Fibroblast of villous mesenchyme (primary cell): Measurements from ENCODE around the gene SPTBN5. TPM values are rescaled to one million over a fixed set of nuclear protein-coding genes. Genes with fewer than 3 reads are reported as not detected.

ENCODE experiments used
- DNase-seq: peaks from one replicate; pipeline ENCODE4 v3.0.0-alpha.2; 2010; ENCODE audit warnings: low read depth
- H3K4me3 ChIP-seq: 2 replicates; pipeline ENCODE4 v1.5.1; 2011; ENCODE audit warnings: low read depth, mild to moderate bottlenecking, low read length
- CTCF ChIP-seq: IDR thresholded peaks from 2 replicates; pipeline ENCODE4 v1.5.1; 2012; ENCODE audit warnings: low read depth, mild to moderate bottlenecking, low read length; ENCODE audit not compliant: insufficient read depth
- total RNA-seq: library from RNA; depleted of rRNA; stranded (reverse); fragments of >200 nt; gene quantifications from 2 replicates; pipeline ENCODE4 v1.2.3, GENCODE V29; 2012

Gene SPTBN5
- total RNA-seq, 1 donor, result 0.43 TPM

GRCh38 chr15:41871175-41871905 is 22.5 kb downstream of the SPTBN5 start:
- DNase-seq, result no peak
- TF ChIP-seq CTCF, result no peak
- no peak overlapping the region for H3K4me3 ChIP-seq

- H3K4me3 ChIP-seq, result no peak overlapping the region
- DNase-seq, result peak; percentile 59
- no peak for TF ChIP-seq CTCF
Measured at GRCh38 chr15:41870689-41871081, 23.2 kb downstream of the SPTBN5 start.

GRCh38 chr15:41869770-41870688 is 23.8 kb downstream of the SPTBN5 start:
- TF ChIP-seq CTCF, result no peak
- no peak for DNase-seq
- no peak overlapping the region for H3K4me3 ChIP-seq

GRCh38 chr15:41868321-41868720 is 25.5 kb downstream of the SPTBN5 start:
- no peak overlapping the region for H3K4me3 ChIP-seq
- no peak for TF ChIP-seq CTCF
- no peak for DNase-seq

- DNase-seq, result no peak
- no peak for TF ChIP-seq CTCF
- H3K4me3 ChIP-seq, result no peak overlapping the region
Measured at GRCh38 chr15:41866872-41867579, 26.8 kb downstream of the SPTBN5 start.

- no peak for TF ChIP-seq CTCF
- H3K4me3 ChIP-seq, result no peak overlapping the region
- no peak for DNase-seq
Measured at GRCh38 chr15:41866263-41866703, 27.6 kb downstream of the SPTBN5 start.
